ENCODE measurements around the gene RABGAP1L. TPM values are rescaled to one million over a fixed set of nuclear protein-coding genes. Genes with fewer than 3 reads are reported as not detected.
"Not testable (repeated sequence)": the region's sequence is repeated elsewhere in the genome, so short reads cannot be mapped to it uniquely, and the experiment has no call there.

Gene RABGAP1L
- total RNA-seq, 4 donors from 2014 or later: 39.3 to 101 (median 63.7) TPM

GRCh38 chr1:175043824-175044223 lies 884.5 kb downstream of the RABGAP1L start:
- 55% methylated on average over 17 of the region's 19 CpGs for WGBS
- H3K27ac ChIP-seq (replicated peaks in 1 of 4): no peak overlapping the region
- DNase-seq (ENCODE audit: extremely low spot score): no peak
- no peak for TF ChIP-seq POLR2A (IDR thresholded peaks at IDR 0.05; ENCODE audit: low read depth)
- TF ChIP-seq EP300 (IDR thresholded peaks at IDR 0.05): no peak
- no peak for TF ChIP-seq POLR2AphosphoS5 (IDR thresholded peaks at IDR 0.05)
- TF ChIP-seq CTCF (IDR thresholded peaks at IDR 0.05): no peak
- H3K4me3 ChIP-seq: no peak overlapping the region
- H3K9me3 ChIP-seq: no peaks in the 10 kb centered on the region
- intact Hi-C loops (cut with DNase I): no loop called here
- no peaks in the 10 kb centered on the region for H3K36me3 ChIP-seq
- H3K27me3 ChIP-seq: no peaks in the 10 kb centered on the region
- no peaks in the 10 kb centered on the region for H3K4me1 ChIP-seq

- H3K9me3 ChIP-seq; H3K27ac ChIP-seq (replicated peaks in 1 of 4); intact Hi-C loops (cut with DNase I); H3K4me1 ChIP-seq; H3K4me3 ChIP-seq; H3K27me3 ChIP-seq; H3K36me3 ChIP-seq; DNase-seq (ENCODE audit: extremely low spot score): not testable (repeated sequence)
- 88% methylated on average over 18 of the region's 18 CpGs for WGBS
Observed at GRCh38 chr1:175044591-175044990, 885.3 kb downstream of the RABGAP1L start.

Small RNA genes lying within 50 kb of the gene (small RNA-seq; reads per million reads assigned to genes)
- gene BANF1P4 (0 reads per million in 3 donors), gene RF00019 (0 reads per million in 3 donors), gene RNU6-307P (0 reads per million in 3 donors)

Other genes starting within 250 kb of the RABGAP1L start
- not detected for gene SERPINC1, start 242.2 kb upstream of the RABGAP1L start, total RNA-seq
- 10 to 100 TPM; 35.7 to 43.8 (median 39.3) TPM for gene RC3H1, start 137.2 kb upstream of the RABGAP1L start, total RNA-seq